HCT116 (cell line): ENCODE measurements around the gene SLC16A5. TPM values are rescaled to one million over a fixed set of nuclear protein-coding genes. Genes with fewer than 3 reads are reported as not detected.

Source experiments
- ATAC-seq: fragments of 200-7000 bp; cut with Tn5 transposase; 2 replicates; pipeline ENCODE4 v1.9.1; 2020; ENCODE audit warnings: mild to moderate bottlenecking, moderate library complexity
- BruUV-seq: library from RNA; stranded (reverse); fragments of 400-500 nt; replicated peaks from 2 replicates; lab custom pipeline; 2021; lab: Mats Ljungman, UMichigan
- CTCF ChIA-PET: fragments of 300-600 bp; sonication (Branson Sonifier 250); formaldehyde crosslinking; loops from one replicate; lab custom pipeline; 2021; ENCODE audit warnings: antibody characterized with exemption; lab: Charles Lee
- POLR2A ChIA-PET: fragments of 300-600, 350-600 bp; sonication (Branson Sonifier 250); formaldehyde crosslinking; loops from one replicate; lab custom pipeline; 2021; ENCODE audit warnings: antibody characterized with exemption; lab: Charles Lee
- RAD21 ChIA-PET, 2 experiments: fragments of 300-600 bp; sonication (Branson Sonifier 250); formaldehyde crosslinking; loops; one replicate each; lab custom pipeline; 2023; ENCODE audit warnings: low total read pairs in 2 of 2; ENCODE audit not compliant: uncharacterized antibody in 2 of 2, unreplicated experiment in 2 of 2, low non-redundant PET in 1 of 2; lab: Charles Lee
- DNase-seq: peaks from one replicate; pipeline ENCODE4 v3.0.0-alpha.2; 2010; ENCODE audit warnings: low read depth, low spot score
- H2AFZ ChIP-seq: fragments of 200-600 bp; shearing (Covaris generic), sonication (generic); 2 replicates; pipeline ENCODE4 v1.6.1; 2017; ENCODE audit warnings: low read depth, mixed run types, mixed read lengths, antibody characterized with exemption, low read length; ENCODE audit not compliant: poor library complexity, severe bottlenecking
- H3K27ac ChIP-seq: 2 replicates; pipeline ENCODE4 v1.5.1; 2012; ENCODE audit warnings: low read depth, low read length
- H3K27me3 ChIP-seq: fragments of 200-600 bp; sonication (generic); 2 replicates; pipeline ENCODE4 v1.6.1; 2016; ENCODE audit warnings: mixed run types, low read length, mixed read lengths; ENCODE audit not compliant: insufficient read depth
- H3K36me3 ChIP-seq, 2 experiments: fragments of 200-500 bp in 1 of 2; fragments of 200-600 bp in 1 of 2; sonication (Bioruptor generic) in 1 of 2; sonication (generic) in 1 of 2; 2 replicates each; pipeline versions ENCODE4 v1.5.1 to v1.6.1; 2014 to 2016; ENCODE audit warnings: low read length in 2 of 2, inconsistent platforms in 1 of 2, mixed read lengths in 1 of 2, mixed run types in 1 of 2; ENCODE audit not compliant: insufficient read depth in 2 of 2, control insufficient read depth in 1 of 2
- H3K4me1 ChIP-seq, 2 experiments: fragments of 200-600 bp in 1 of 2; sonication (generic) in 1 of 2; 2 replicates each; pipeline versions ENCODE4 v1.5.1 to v1.6.1; 2012 to 2017; ENCODE audit warnings: low read length in 2 of 2, inconsistent platforms in 1 of 2, mild to moderate bottlenecking in 1 of 2, mixed read lengths in 1 of 2, mixed run types in 1 of 2, moderate library complexity in 1 of 2; ENCODE audit not compliant: insufficient read depth in 2 of 2, control insufficient read depth in 1 of 2
- H3K4me2 ChIP-seq: fragments of 200-600 bp; sonication (generic); 2 replicates; pipeline ENCODE4 v1.6.1; 2017; ENCODE audit warnings: mixed run types, low read length, mixed read lengths
- H3K4me3 ChIP-seq, 2 experiments: fragments of 200-600 bp in 1 of 2; sonication (generic) in 1 of 2; replicated peaks in 1 of 2; 2 replicates each; pipeline ENCODE4 v1.5.1; 2011 to 2016; ENCODE audit warnings: low read length in 2 of 2, control low read depth in 1 of 2, low read depth in 1 of 2, mild to moderate bottlenecking in 1 of 2, mixed read lengths in 1 of 2, mixed run types in 1 of 2
- H3K79me2 ChIP-seq: fragments of 200-600 bp; sonication (generic); 2 replicates; pipeline ENCODE4 v1.6.1; 2017; ENCODE audit warnings: mild to moderate bottlenecking, mixed run types, low read length, moderate library complexity, mixed read lengths; ENCODE audit not compliant: insufficient read depth
- H3K9ac ChIP-seq: fragments of 200-600 bp; sonication (generic); 2 replicates; pipeline ENCODE4 v1.6.1; 2016; ENCODE audit warnings: low read length, mixed read lengths
- H3K9me2 ChIP-seq: fragments of 200-600 bp; sonication (generic), shearing (Covaris generic); 2 replicates; pipeline ENCODE4 v1.6.1; 2017; ENCODE audit warnings: mixed run types, mild to moderate bottlenecking, moderate library complexity; ENCODE audit not compliant: insufficient read depth
- H3K9me3 ChIP-seq, 2 experiments: fragments of 200-500 bp in 1 of 2; fragments of 200-600 bp in 1 of 2; sonication (Bioruptor generic) in 1 of 2; sonication (generic) in 1 of 2; 2 replicates each; pipeline ENCODE4 v1.6.1; 2014 to 2017; ENCODE audit warnings: low read length in 2 of 2, mixed read lengths in 2 of 2, inconsistent platforms in 1 of 2, low read depth in 1 of 2, mild to moderate bottlenecking in 1 of 2, mixed run types in 1 of 2, moderate library complexity in 1 of 2; ENCODE audit not compliant: control insufficient read depth in 1 of 2, insufficient read depth in 1 of 2
- H4K20me1 ChIP-seq: fragments of 200-600 bp; sonication (generic), shearing (Covaris generic); 2 replicates; pipeline ENCODE4 v1.6.1; 2017; ENCODE audit warnings: mixed run types, mild to moderate bottlenecking, moderate library complexity; ENCODE audit not compliant: insufficient read depth
- ELF1 ChIP-seq: IDR thresholded peaks from 2 replicates; pipeline ENCODE4 v1.6.1; 2012; ENCODE audit warnings: low read depth, borderline replicate concordance
- EZH2 ChIP-seq: fragments of 200-600 bp; sonication (generic); IDR thresholded peaks from 2 replicates; pipeline ENCODE4 v1.6.1; 2017; ENCODE audit warnings: antibody characterized with exemption, mixed run types
- EZH2phosphoT487 ChIP-seq: fragments of 200-600 bp; IDR thresholded peaks from 2 replicates; pipeline ENCODE4 v1.6.1; 2018; ENCODE audit warnings: antibody characterized with exemption, borderline replicate concordance
- FOSL1 ChIP-seq: IDR thresholded peaks from 2 replicates; pipeline ENCODE4 v1.6.1; 2012; ENCODE audit warnings: low read depth
- MAX ChIP-seq: IDR thresholded peaks from 2 replicates; pipeline ENCODE4 v1.6.1; 2012
- POLR2A ChIP-seq: IDR thresholded peaks from 2 replicates; pipeline ENCODE4 v1.7.0; 2011; ENCODE audit warnings: borderline replicate concordance; ENCODE audit not compliant: insufficient read depth, insufficient read length; ENCODE audit errors: extremely low read depth
- POLR2AphosphoS5 ChIP-seq: IDR thresholded peaks from 2 replicates; pipeline ENCODE4 v1.6.1; 2011; ENCODE audit warnings: mild to moderate bottlenecking, low read depth, low read length, moderate library complexity
- RAD21 ChIP-seq: IDR thresholded peaks from 2 replicates; pipeline ENCODE4 v1.6.1; 2012; ENCODE audit warnings: low read depth, mild to moderate bottlenecking
- SP1 ChIP-seq: IDR thresholded peaks from 2 replicates; pipeline ENCODE4 v1.6.1; 2012; ENCODE audit warnings: low read depth
- SRF ChIP-seq: IDR thresholded peaks from 2 replicates; pipeline ENCODE4 v1.6.1; 2012; ENCODE audit warnings: low read depth
- TCF7L2 ChIP-seq: IDR thresholded peaks from 2 replicates; pipeline ENCODE4 v1.7.0; 2011; ENCODE audit warnings: borderline replicate concordance, inconsistent platforms; ENCODE audit not compliant: insufficient read depth, insufficient read length; ENCODE audit errors: extremely low read depth
- ZFX ChIP-seq: fragments of 450-650 bp; IDR thresholded peaks from 2 replicates; pipeline ENCODE4 v1.6.1; 2017
- intact Hi-C: fragments of 100-400 bp; cut with micrococcal nuclease; formaldehyde crosslinking; loops from 2 replicates; pipeline ENCODE4 v1.10.0; 2022
- total RNA-seq: library from RNA; stranded (reverse); gene quantifications from one replicate; pipeline ENCODE4 v1.2.1, GENCODE V29; 2021; ENCODE audit not compliant: unreplicated experiment
- TF ChIP-seq, protein P1 (sequence below), 3 experiments: fragments of 200-600 bp in 1 of 3; sonication (generic) in 1 of 3; IDR thresholded peaks in 2 of 3; conservative IDR thresholded peaks in 1 of 3; 2 replicates each; pipeline ENCODE4 v1.5.1; 2012 to 2017; ENCODE audit warnings: low read depth in 2 of 3, low read length in 2 of 3, antibody characterized with exemption in 1 of 3, borderline replicate concordance in 1 of 3, control low read depth in 1 of 3, mild to moderate bottlenecking in 1 of 3, mixed read lengths in 1 of 3, mixed run types in 1 of 3, moderate library complexity in 1 of 3; ENCODE audit not compliant: insufficient read depth in 1 of 3
- TF ChIP-seq, protein P2 (sequence below): IDR thresholded peaks from 2 replicates; pipeline ENCODE4 v1.6.1; 2012
- TF ChIP-seq, protein P3 (sequence below): IDR thresholded peaks from 2 replicates; pipeline ENCODE4 v1.6.1; 2011; ENCODE audit warnings: mild to moderate bottlenecking, low read length, moderate library complexity; ENCODE audit not compliant: insufficient replicate concordance; ENCODE audit errors: extremely low read depth

Gene SLC16A5
- total RNA-seq, 1 experiment from 2014 or later, result 79.3 TPM

GRCh38 chr17:75068750-75069149, 19.0 kb upstream of the SLC16A5 start:
- intact Hi-C loops, result no loop called here

DNA sequence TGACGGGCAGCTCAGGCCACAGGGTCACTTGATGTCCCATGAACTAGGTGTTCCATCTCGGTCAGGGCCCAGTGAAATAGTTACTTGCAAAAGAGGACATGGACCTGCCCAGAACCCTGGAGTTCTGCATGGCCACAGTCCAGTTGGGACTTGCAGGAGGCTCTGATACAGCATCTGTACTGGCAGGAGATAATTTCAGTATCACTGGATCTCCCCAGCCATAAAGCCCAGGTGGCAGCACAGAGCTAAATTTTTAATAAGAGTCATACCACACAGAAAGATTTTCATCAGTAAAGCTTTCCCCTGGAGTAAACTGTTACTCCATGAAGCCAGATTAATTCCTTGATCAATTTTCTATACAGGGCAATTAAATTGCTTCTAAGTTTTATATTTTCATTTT, 18.0 kb upstream of the SLC16A5 start:
- Histone ChIP-seq H3K27me3 (no peaks in the 10 kb centered on the region), H3K27ac (no peak overlapping the region), H2AFZ (peak overlapping the region; percentile 38), H3K36me3 (peaks cover 0 to 6% of the 10 kb centered on the region in 2 experiments; a peak in 1 of 4 replicates), H3K9me3 (no peaks in the 10 kb centered on the region), H3K4me1 (peaks cover 14% of the 10 kb centered on the region in 2 experiments), H3K79me2 (no peaks in the 10 kb centered on the region), H3K9ac (no peak overlapping the region), H3K9me2 (no peaks in the 10 kb centered on the region), H3K4me3 (no peak overlapping the region), H4K20me1 (no peaks in the 10 kb centered on the region), H3K4me2 (no peak overlapping the region)
- CTCF ChIA-PET, result interaction anchor here (1.0 to 4.1 kb wide), 15 partner anchors 9 to 201 kb away, joined by 3 to 25 read pairs (median 6); partner anchors contain the start of genes MIF4GD and SLC16A5
- ATAC-seq (peak; percentile 76), DNase-seq (no peak)
- BruUV-seq, result no TSS peak
- POLR2A ChIA-PET, result interaction anchor here (0.8 to 2.0 kb wide), 10 partner anchors 9 to 109 kb away, joined by 3 to 9 read pairs (median 4); partner anchors contain the start of genes JPT1 and SLC16A5
- RAD21 ChIA-PET, result interaction anchor here (0.6 to 2.0 kb wide), 7 partner anchors 10 to 342 kb away, joined by 3 to 10 read pairs (median 3); partner anchors contain the start of gene ARMC7 (in 1 of the 2)
- intact Hi-C loops, result loop anchor here (5.0 kb wide), 2 partner anchors 38 to 133 kb away; partner anchors contain the start of gene ARMC7
- TF ChIP-seq POLR2AphosphoS5 (no peak), SP1 (no peak), EZH2phosphoT487 (no peak), RAD21 (peak; percentile 90), EZH2 (no peak), POLR2A (no peak), SRF (no peak), ELF1 (no peak)
- TF ChIP-seq, protein P1, sequence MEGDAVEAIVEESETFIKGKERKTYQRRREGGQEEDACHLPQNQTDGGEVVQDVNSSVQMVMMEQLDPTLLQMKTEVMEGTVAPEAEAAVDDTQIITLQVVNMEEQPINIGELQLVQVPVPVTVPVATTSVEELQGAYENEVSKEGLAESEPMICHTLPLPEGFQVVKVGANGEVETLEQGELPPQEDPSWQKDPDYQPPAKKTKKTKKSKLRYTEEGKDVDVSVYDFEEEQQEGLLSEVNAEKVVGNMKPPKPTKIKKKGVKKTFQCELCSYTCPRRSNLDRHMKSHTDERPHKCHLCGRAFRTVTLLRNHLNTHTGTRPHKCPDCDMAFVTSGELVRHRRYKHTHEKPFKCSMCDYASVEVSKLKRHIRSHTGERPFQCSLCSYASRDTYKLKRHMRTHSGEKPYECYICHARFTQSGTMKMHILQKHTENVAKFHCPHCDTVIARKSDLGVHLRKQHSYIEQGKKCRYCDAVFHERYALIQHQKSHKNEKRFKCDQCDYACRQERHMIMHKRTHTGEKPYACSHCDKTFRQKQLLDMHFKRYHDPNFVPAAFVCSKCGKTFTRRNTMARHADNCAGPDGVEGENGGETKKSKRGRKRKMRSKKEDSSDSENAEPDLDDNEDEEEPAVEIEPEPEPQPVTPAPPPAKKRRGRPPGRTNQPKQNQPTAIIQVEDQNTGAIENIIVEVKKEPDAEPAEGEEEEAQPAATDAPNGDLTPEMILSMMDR (IDR thresholded peaks at IDR 0.05 in 2 of 3, conservative IDR thresholded peaks at IDR 0.05 in 1 of 3; ENCODE audit: borderline replicate concordance in 1 of 3, insufficient read depth in 1 of 3, low read depth in 2 of 3, low read length in 2 of 3), result peak; percentile 55 to 87 (median 57)
- TF ChIP-seq, protein P2, sequence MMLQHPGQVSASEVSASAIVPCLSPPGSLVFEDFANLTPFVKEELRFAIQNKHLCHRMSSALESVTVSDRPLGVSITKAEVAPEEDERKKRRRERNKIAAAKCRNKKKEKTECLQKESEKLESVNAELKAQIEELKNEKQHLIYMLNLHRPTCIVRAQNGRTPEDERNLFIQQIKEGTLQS, result no peak
- TF ChIP-seq, protein P3, sequence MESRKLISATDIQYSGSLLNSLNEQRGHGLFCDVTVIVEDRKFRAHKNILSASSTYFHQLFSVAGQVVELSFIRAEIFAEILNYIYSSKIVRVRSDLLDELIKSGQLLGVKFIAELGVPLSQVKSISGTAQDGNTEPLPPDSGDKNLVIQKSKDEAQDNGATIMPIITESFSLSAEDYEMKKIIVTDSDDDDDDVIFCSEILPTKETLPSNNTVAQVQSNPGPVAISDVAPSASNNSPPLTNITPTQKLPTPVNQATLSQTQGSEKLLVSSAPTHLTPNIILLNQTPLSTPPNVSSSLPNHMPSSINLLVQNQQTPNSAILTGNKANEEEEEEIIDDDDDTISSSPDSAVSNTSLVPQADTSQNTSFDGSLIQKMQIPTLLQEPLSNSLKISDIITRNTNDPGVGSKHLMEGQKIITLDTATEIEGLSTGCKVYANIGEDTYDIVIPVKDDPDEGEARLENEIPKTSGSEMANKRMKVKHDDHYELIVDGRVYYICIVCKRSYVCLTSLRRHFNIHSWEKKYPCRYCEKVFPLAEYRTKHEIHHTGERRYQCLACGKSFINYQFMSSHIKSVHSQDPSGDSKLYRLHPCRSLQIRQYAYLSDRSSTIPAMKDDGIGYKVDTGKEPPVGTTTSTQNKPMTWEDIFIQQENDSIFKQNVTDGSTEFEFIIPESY, result no peak

More at GRCh38 chr17:75068750-75069149, 19.0 kb upstream of the SLC16A5 start:
- RAD21 ChIA-PET, result interaction anchor here (1.2 to 2.0 kb wide), 2 partner anchors 37 to 133 kb away, joined by 3 to 10 read pairs; no protein-coding TSS in a partner anchor
- Histone ChIP-seq H3K79me2 (no peaks in the 10 kb centered on the region), H3K27me3 (no peaks in the 10 kb centered on the region), H4K20me1 (no peaks in the 10 kb centered on the region), H3K9ac (no peak overlapping the region), H2AFZ (no peak overlapping the region), H3K9me3 (no peaks in the 10 kb centered on the region), H3K4me2 (no peak overlapping the region), H3K4me1 (peaks cover 11 to 14% of the 10 kb centered on the region in 2 experiments), H3K9me2 (no peaks in the 10 kb centered on the region), H3K4me3 (no peak overlapping the region), H3K36me3 (peaks cover 2 to 17% of the 10 kb centered on the region in 2 experiments; a peak in 3 of 4 replicates), H3K27ac (no peak overlapping the region)
- CTCF ChIA-PET, result interaction anchor here (0.7 to 4.1 kb wide), 9 partner anchors 9 to 172 kb away, joined by 3 to 25 read pairs (median 7); no protein-coding TSS in a partner anchor
- no peak for DNase-seq
- no TSS peak for BruUV-seq
- no peak for ATAC-seq
- POLR2A ChIA-PET, result interaction anchor here (2.0 kb wide), 1 partner anchor 10 kb away, joined by 9 read pairs; no protein-coding TSS in a partner anchor
- no peak for TF ChIP-seq FOSL1
- TF ChIP-seq ZFX, result no peak
- no peak for TF ChIP-seq TCF7L2
- no peak for TF ChIP-seq MAX
- TF ChIP-seq POLR2AphosphoS5, result no peak
